ENCODE results near the gene MARK1. TPM values are rescaled to one million over a fixed set of nuclear protein-coding genes. Genes with fewer than 3 reads are reported as not detected.

MARK1 gene
- total and polyA plus RNA-seq, 9 of the 15 experiments (the other 6 are each of a cell fraction or from before 2014, with no cell fraction given), result not detected

- TF ChIP-seq THAP12 (CRISPR knock-in tag; IDR thresholded peaks at IDR 0.05), result no peak
- no peak for TF ChIP-seq ESRRA (IDR thresholded peaks at IDR 0.05; ENCODE audit: borderline replicate concordance, low read depth)
- no peak for TF ChIP-seq POLR2A (conservative IDR thresholded peaks at IDR 0.05)
- TF ChIP-seq ZNF263 (CRISPR knock-in tag; IDR thresholded peaks at IDR 0.05; ENCODE audit: borderline replicate concordance), result no peak
Measured at GRCh38 chr1:220694866-220695382, 167.0 kb downstream of the MARK1 start (continued).

GRCh38 chr1:220695426-220695825, 167.5 kb downstream of the MARK1 start:
- Histone ChIP-seq H4K20me1 (replicated peaks; ENCODE audit: control insufficient read depth, insufficient read depth, low read length) (no peaks in the 10 kb centered on the region), H3K4me3 (no peak overlapping the region), H2AFZ (ENCODE audit: low read depth, low read length) (no peak overlapping the region), H3K9me1 (ENCODE audit: control insufficient read depth, insufficient read depth, low read length) (no peaks in the 10 kb centered on the region), H3K4me2 (ENCODE audit: insufficient read depth, low read length) (no peak overlapping the region), H3K9me3 (replicated peaks; ENCODE audit: control insufficient read depth, insufficient read depth, low read depth, low read length) (no peaks in the 10 kb centered on the region), H3K9ac (ENCODE audit: insufficient read depth in 1 of 2, low read depth in 2 of 2, low read length in 2 of 2) (no peak overlapping the region), H3K79me2 (ENCODE audit: control insufficient read depth, insufficient read depth, low read length) (no peaks in the 10 kb centered on the region), H3K36me3 (ENCODE audit: control insufficient read depth, insufficient read depth, low read length) (no peaks in the 10 kb centered on the region), H3K4me1 (replicated peaks in 1 of 2; ENCODE audit: control insufficient read depth in 2 of 2, insufficient read depth in 2 of 2, low read length in 2 of 2) (peaks cover 0 to 1% of the 10 kb centered on the region in 2 experiments; a peak in 1 of 5 replicates), H3K27me3 (ENCODE audit: control insufficient read depth in 2 of 2, insufficient read depth in 2 of 2, low read length in 2 of 2) (peaks cover 6 to 39% of the 10 kb centered on the region in 2 experiments; a peak in 3 of 5 replicates), H3K27ac (ENCODE audit: extremely low read depth, low read depth, low read length) (no peak overlapping the region)
- ChIA-PET POLR2A (interaction anchor here (0.7 kb wide), 1 partner anchor 26 kb away, joined by 3 read pairs; no protein-coding TSS in a partner anchor), CTCF (ENCODE audit: low intra/inter-chr PET ratio) (no interaction called here)
- FAIRE-seq (no peak), DNase-seq (ENCODE audit: extremely low read depth in 1 of 4, low spot score in 3 of 4) (peak in 1 of 4 experiments; percentile 3), ATAC-seq (no peak)
- BruUV-seq (replicated peaks), result no TSS peak
- in situ Hi-C loops (cut with MboI) (no loop called here), intact Hi-C loops (cut with micrococcal nuclease) (no loop called here)
- WGBS (ENCODE audit: insufficient coverage, low coverage, missing lambda C conversion rate), result 0% methylated on average over 4 of the region's 4 CpGs
- TF ChIP-seq ZNF324 (CRISPR knock-in tag; IDR thresholded peaks at IDR 0.05), result no peak
- no peak for TF ChIP-seq VEZF1 (CRISPR knock-in tag; IDR thresholded peaks at IDR 0.05)
- no peak for TF ChIP-seq ERF (CRISPR knock-in tag; IDR thresholded peaks at IDR 0.05)
- no peak for TF ChIP-seq ZEB2 (IDR thresholded peaks at IDR 0.05)
- no peak for TF ChIP-seq ZNF644 (tag; IDR thresholded peaks at IDR 0.05; ENCODE audit: low read depth)
- TF ChIP-seq NONO (IDR thresholded peaks at IDR 0.05; ENCODE audit: low read depth in 2 of 2, low read length in 1 of 2), result no peak
- TF ChIP-seq ZNF140 (CRISPR knock-in tag; IDR thresholded peaks at IDR 0.05), result no peak
- no peak for TF ChIP-seq ZNF311 (CRISPR knock-in tag; IDR thresholded peaks at IDR 0.05)
- TF ChIP-seq CREBBP (IDR thresholded peaks at IDR 0.05; ENCODE audit: low read depth, low read length), result no peak
- no peak for TF ChIP-seq RBM14 (IDR thresholded peaks at IDR 0.05; ENCODE audit: borderline replicate concordance, insufficient read depth, low read depth, low read length)
- TF ChIP-seq SIN3A (IDR thresholded peaks at IDR 0.05; ENCODE audit: borderline replicate concordance in 2 of 2, control insufficient read depth in 1 of 2, low read depth in 2 of 2, low read length in 2 of 2), result no peak
- TF ChIP-seq WHSC1 (IDR thresholded peaks at IDR 0.05; ENCODE audit: low read length), result no peak
- TF ChIP-seq GATAD2A (IDR thresholded peaks at IDR 0.05), result no peak

Data from K562 (cell line).